Uterus (tissue), 4 donors: ENCODE measurements around the gene CDR2L. TPM values are rescaled to one million over a fixed set of nuclear protein-coding genes. Genes with fewer than 3 reads are reported as not detected.

Experiments
- DNase-seq, 2 donors: peaks; one replicate each; pipeline ENCODE4 v3.0.0-alpha.2; 2019 to 2020
- H3K27ac ChIP-seq, 2 donors: fragments of 200-600 bp; sonication (generic); 1 replicate in 1 of 2; 2 replicates in 1 of 2; pipeline ENCODE4 v1.5.1; 2016 to 2018
- H3K27me3 ChIP-seq, 2 donors: fragments of 200-600 bp; sonication (generic); one replicate each; pipeline ENCODE4 v1.5.1; 2018 to 2019; ENCODE audit warnings: control low read depth in 1 of 2
- H3K36me3 ChIP-seq, 2 donors: fragments of 200-600 bp; sonication (generic); one replicate each; pipeline ENCODE4 v1.5.1; 2019; ENCODE audit warnings: control low read depth in 1 of 2
- H3K4me1 ChIP-seq, 2 donors: fragments of 200-600 bp; sonication (generic); one replicate each; pipeline ENCODE4 v1.5.1; 2018 to 2019; ENCODE audit warnings: control low read depth in 1 of 2
- H3K4me3 ChIP-seq, 2 donors: fragments of 200-600 bp; sonication (generic); 1 replicate in 1 of 2; 2 replicates in 1 of 2; pipeline ENCODE4 v1.5.1; 2018 to 2019; ENCODE audit warnings: mild to moderate bottlenecking in 1 of 2
- H3K9me3 ChIP-seq, 2 donors: fragments of 200-600 bp; sonication (generic); one replicate each; pipeline ENCODE4 v1.5.1; 2019; ENCODE audit warnings: control low read depth in 1 of 2
- CTCF ChIP-seq, 4 experiments: fragments of 200-600 bp in 2 of 4; fragments of 450-650 bp in 2 of 4; sonication (generic) in 2 of 4; IDR thresholded peaks; one replicate each; pipeline ENCODE4 v1.5.1; 2016 to 2019; ENCODE audit warnings: antibody characterized with exemption in 4 of 4, mild to moderate bottlenecking in 2 of 4, moderate library complexity in 1 of 4
- POLR2A ChIP-seq, 2 donors: fragments of 450-650 bp; IDR thresholded peaks; one replicate each; pipeline ENCODE4 v1.6.1; 2016; ENCODE audit warnings: antibody characterized with exemption in 2 of 2, mild to moderate bottlenecking in 1 of 2, moderate library complexity in 1 of 2
- intact Hi-C: fragments of 100-400 bp; cut with DNase I; formaldehyde crosslinking; loops from one replicate; pipeline ENCODE4 v1.15.1; 2023; ENCODE audit warnings: low total_unique reads
- total RNA-seq, 4 donors: library from RNA; depleted of rRNA in 3 of 4; stranded (reverse); fragments of >200 nt in 3 of 4; gene quantifications; one replicate each; pipeline versions ENCODE4 v1.1.0 to v1.2.4, GENCODE V29; 2014 to 2023
- donor health status: DM: yes; HTN: yes; CAD: no.

Gene CDR2L
- total RNA-seq, 4 donors from 2014 or later, result 4.7 to 25.4 (median 6.7) TPM

- Histone ChIP-seq H3K27ac (peak overlapping the region; percentile 90 to 94), H3K9me3 (no peaks in the 10 kb centered on the region), H3K27me3 (no peaks in the 10 kb centered on the region), H3K4me1 (peaks cover 0 to 11% of the 10 kb centered on the region in 2 donors), H3K4me3 (peak overlapping the region; percentile 50 to 72), H3K36me3 (no peaks in the 10 kb centered on the region)
- no peak for TF ChIP-seq POLR2A (IDR thresholded peaks at IDR 0.05)
- no peak for TF ChIP-seq CTCF (IDR thresholded peaks at IDR 0.05)
- DNase-seq, result no peak
- intact Hi-C loops, result loop anchor here (10.0 kb wide), 1 partner anchor 47 kb away; no protein-coding TSS in a partner anchor
Measured at GRCh38 chr17:75012096-75012345, 24.6 kb downstream of the CDR2L start.

GRCh38 chr17:75012346-75013091, 25.1 kb downstream of the CDR2L start, which contains the start of gene MRPL58:
Gene MRPL58 (plus strand): TSS chr17:75012670. CDS start chr17:75012687, 17 bp downstream.
- Histone ChIP-seq H3K9me3 (no peaks in the 10 kb centered on the region), H3K4me3 (peak within 1 kb of the TSS; percentile 50 to 72), H3K27me3 (no peaks in the 10 kb centered on the region), H3K4me1 (peaks cover 0 to 11% of the 10 kb centered on the region in 2 donors), H3K36me3 (no peaks in the 10 kb centered on the region), H3K27ac (peak within 1 kb of the TSS; percentile 90 to 94)
- peak; percentile 35 to 79 (median 63) for TF ChIP-seq CTCF (IDR thresholded peaks at IDR 0.05)
- peak in 1 of 2 donors; percentile 45 for TF ChIP-seq POLR2A (IDR thresholded peaks at IDR 0.05)
- peak; percentile 76 to 85 for DNase-seq
- intact Hi-C loops, result loop anchor here (10.0 kb wide), 1 partner anchor 48 kb away; no protein-coding TSS in a partner anchor

GRCh38 chr17:75013092-75013559, 25.7 kb downstream of the CDR2L start:
- Histone ChIP-seq H3K4me3 (peak overlapping the region; percentile 50 to 72), H3K27ac (peak overlapping the region; percentile 90 to 94), H3K36me3 (no peaks in the 10 kb centered on the region), H3K27me3 (no peaks in the 10 kb centered on the region), H3K4me1 (peaks cover 0 to 11% of the 10 kb centered on the region in 2 donors), H3K9me3 (no peaks in the 10 kb centered on the region)
- intact Hi-C loops, result loop anchor here (10.0 kb wide), 1 partner anchor 48 kb away; no protein-coding TSS in a partner anchor
- TF ChIP-seq POLR2A (IDR thresholded peaks at IDR 0.05) (no peak), CTCF (IDR thresholded peaks at IDR 0.05) (no peak)
- no peak for DNase-seq

- Histone ChIP-seq H3K9me3 (no peaks in the 10 kb centered on the region), H3K4me3 (no peak overlapping the region), H3K4me1 (no peaks in the 10 kb centered on the region), H3K27me3 (no peaks in the 10 kb centered on the region), H3K36me3 (no peaks in the 10 kb centered on the region), H3K27ac (no peak overlapping the region)
- TF ChIP-seq POLR2A (IDR thresholded peaks at IDR 0.05) (no peak), CTCF (IDR thresholded peaks at IDR 0.05) (no peak)
- no peak for DNase-seq
- intact Hi-C loops, result loop anchor here (10.0 kb wide), 1 partner anchor 54 kb away; no protein-coding TSS in a partner anchor
Measured at GRCh38 chr17:75019146-75019545, 31.7 kb downstream of the CDR2L start.

- H3K27me3 ChIP-seq, result no peaks in the 10 kb centered on the region
- DNase-seq, result no peak
- intact Hi-C loops, result loop anchor here (10.0 kb wide), 1 partner anchor 55 kb away; no protein-coding TSS in a partner anchor
- no peaks in the 10 kb centered on the region for H3K9me3 ChIP-seq
- H3K36me3 ChIP-seq, result no peaks in the 10 kb centered on the region
- H3K4me1 ChIP-seq, result no peaks in the 10 kb centered on the region
- H3K27ac ChIP-seq, result no peak overlapping the region
- no peak for TF ChIP-seq POLR2A (IDR thresholded peaks at IDR 0.05)
- TF ChIP-seq CTCF (IDR thresholded peaks at IDR 0.05), result no peak
- no peak overlapping the region for H3K4me3 ChIP-seq
Measured at GRCh38 chr17:75019710-75020109, 32.3 kb downstream of the CDR2L start.
